NCI-H2081 treated with DMSO at 0.1 percent for 48 hours (cell line): ENCODE measurements around the gene MED27.
A peak's percentile ranks its signal among the peaks of the same experiment; 100 is the strongest.

ENCODE experiments used
- DNase-seq: peaks from one replicate; lab custom pipeline; 2025; lab: John Stamatoyannopoulos, UW

Gene MED27

GRCh38 chr9:131834721-131835120 is 244.9 kb downstream of the MED27 start:
- no peak for DNase-seq

DNA sequence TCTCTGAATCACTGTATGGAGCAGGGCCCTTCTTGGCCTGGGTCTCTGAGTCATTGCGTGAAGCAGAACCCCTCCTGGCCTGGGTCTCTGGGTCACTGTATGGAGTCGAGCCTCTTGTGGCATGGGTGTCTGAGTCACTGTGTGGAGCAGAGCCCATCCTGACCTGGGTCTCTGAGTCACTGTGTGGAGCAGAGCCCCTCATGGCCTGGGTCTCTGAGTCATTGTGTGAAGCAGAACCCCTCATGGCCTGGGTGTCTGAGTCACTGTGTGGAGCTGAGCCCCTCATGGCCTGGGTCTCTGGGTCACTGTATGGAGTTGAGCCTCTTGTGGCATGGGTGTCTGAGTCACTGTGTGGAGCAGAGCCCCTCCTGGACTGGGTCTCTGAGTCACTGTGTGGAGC is 245.8 kb downstream of the MED27 start:
- DNase-seq, result no peak

- no peak for DNase-seq
These were observed 246.6 kb downstream of the MED27 start for GRCh38 chr9:131833083-131833482.

GRCh38 chr9:131831380-131832165 is 248.1 kb downstream of the MED27 start:
- no peak for DNase-seq

- DNase-seq, result no peak
These were observed 251.8 kb downstream of the MED27 start for GRCh38 chr9:131827821-131828369.

DNA sequence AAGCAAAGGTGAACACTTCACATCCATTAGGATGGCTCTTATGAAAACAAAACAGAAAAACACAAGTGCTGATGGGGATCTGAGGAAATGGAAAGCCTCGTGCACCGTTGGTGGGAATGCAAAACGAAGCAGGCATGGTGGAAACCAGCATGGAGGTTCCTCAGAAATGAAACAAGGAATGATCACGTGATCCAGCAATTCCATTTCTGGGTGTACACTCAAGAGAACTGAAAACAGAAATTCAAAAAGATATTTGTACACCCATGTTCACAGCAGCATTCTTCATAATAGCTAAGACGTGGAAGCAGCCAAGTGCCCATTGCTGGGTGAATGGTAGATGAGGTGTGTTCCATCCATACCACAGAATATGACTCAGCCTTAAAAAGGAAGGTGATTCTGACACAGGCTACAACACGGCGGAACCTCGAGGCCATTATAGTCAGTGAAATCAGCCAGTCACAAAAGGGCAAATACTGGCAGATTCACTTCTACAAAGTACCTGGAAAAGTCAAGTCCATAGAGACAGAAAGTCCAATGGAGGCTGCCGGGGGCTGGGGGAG is 252.6 kb downstream of the MED27 start:
- DNase-seq, result no peak

- no peak for DNase-seq
These were observed 253.6 kb downstream of the MED27 start for GRCh38 chr9:131826053-131826452.

- DNase-seq, result no peak
These were observed 254.6 kb downstream of the MED27 start for GRCh38 chr9:131824953-131825495.

- DNase-seq, result no peak
These were observed 255.5 kb downstream of the MED27 start for GRCh38 chr9:131824155-131824594.

DNA sequence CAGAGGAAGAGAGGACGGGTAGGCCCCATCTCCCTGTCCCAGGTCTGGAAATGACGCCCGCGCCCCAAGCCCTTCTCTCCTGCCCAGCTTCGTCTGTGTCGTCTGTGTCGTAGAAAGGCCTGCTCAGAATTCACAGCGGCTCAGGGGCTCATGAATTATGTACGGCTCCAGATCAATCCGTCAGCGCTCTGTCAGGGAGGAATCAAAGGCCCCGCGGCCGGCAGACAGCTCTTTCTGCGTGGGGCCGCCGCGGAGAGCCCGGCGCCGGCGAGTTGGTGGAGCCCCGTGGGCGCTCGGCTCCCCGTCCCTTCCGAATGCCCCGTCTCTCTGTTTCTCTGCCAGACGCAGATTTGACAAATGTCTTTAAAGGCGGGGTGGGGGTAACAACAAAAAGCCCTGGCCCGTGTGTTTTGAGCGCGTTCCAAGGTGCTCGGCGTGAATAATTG is 255.9 kb downstream of the MED27 start:
- DNase-seq, result no peak

- no peak for DNase-seq
These were observed 261.6 kb downstream of the MED27 start for GRCh38 chr9:131818089-131818488.

DNA sequence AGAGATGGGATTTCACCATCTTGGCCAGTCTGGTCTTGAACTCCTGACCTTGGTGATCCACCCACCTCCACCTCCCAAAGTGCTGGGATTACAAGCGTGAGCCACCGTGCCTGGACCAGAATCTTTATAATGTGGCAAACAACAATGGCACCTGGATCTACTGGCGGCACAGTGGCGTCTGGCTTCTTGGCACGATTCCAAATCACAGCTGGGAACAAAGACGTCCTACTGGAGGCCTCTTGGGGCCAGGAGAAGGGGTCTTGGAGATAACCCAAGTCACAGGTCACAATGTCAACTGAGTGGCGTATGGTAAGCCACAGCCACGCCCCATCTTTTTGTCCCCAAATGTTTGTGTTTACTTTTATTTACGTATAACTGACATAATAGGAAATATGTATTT is 262.0 kb downstream of the MED27 start:
- DNase-seq, result peak; percentile 85

DNA sequence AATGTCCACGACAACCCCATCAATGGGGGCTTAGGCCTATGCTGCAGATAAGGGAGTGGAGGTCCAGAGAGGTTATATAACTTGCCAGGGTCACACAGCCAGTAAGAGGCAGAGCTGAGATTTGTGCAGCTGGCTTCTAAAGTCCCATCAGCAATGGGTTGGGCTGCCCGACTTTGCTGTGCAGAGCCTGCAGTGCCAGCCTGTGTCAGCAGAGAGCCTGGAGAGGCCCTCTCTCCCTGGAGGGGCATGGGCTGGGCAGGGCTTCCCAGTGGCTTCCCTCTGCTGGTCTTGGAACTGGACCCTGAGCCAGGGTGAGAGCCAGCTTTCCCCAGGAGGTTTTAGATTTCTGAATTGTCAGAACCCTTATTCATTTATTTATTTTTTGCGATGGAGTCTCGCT is 262.6 kb downstream of the MED27 start:
- DNase-seq, result no peak

DNA sequence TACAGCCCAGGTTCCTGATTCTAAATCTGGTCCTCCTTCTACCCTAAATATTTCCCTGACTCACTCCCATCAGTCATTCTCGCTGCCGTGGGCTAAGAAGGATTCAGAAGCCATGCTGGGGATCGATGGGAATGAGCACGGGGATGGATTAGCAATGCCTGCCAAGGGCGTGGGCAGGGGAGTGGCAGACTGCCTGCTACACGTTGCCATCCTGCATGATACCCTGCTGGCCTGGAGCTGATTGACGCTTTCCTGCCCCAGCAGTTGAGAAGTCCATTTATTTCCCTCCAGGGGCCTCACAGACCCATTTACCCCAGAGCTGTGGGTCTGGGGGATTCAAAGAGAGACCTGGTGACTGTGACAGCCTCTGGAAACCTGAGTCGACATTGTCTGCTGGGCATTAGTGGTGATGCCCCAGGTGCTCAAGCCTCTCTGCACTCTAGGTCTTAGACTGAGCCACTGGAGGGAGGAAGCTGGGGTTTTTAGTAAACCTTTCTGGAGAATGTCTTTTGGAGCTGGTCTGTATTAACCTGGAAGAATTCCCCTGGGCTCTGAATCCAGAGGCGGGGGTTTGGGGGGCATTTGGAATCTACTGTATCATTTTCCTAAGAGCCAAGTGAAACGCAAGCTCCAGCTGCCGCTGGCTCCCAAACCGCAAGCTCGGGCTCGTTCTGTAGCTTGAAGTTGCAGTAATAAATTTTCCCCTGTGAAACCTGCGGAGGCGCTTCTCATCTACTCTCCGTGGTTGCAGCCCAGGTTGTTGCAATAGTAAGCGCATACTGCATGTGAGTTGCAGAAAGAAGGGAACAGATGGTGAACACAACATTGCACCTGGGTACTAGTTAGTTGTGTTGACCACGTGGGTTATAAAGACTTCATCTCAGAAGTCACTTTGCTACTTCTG is 263.4 kb downstream of the MED27 start:
- DNase-seq, result no peak

DNA sequence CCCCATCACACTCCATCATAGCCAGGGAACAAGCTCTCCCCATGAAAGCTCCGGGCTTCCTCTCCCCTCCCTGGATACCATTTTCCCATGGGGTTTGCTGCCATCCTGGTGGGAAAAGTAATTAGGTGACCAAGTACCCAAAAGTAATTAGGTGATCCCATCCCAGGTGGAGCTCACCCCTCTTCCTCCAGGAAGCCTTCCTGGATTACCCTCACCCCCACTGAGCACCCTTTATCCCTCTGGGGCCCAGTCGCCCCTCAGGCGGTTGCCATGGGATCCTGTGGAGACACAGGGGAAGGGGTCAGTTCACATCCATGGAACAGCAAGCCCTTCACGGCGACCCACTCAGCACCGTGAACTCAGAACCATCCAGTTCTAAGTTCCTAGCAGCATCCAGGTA is 265.0 kb downstream of the MED27 start:
- DNase-seq, result no peak

DNA sequence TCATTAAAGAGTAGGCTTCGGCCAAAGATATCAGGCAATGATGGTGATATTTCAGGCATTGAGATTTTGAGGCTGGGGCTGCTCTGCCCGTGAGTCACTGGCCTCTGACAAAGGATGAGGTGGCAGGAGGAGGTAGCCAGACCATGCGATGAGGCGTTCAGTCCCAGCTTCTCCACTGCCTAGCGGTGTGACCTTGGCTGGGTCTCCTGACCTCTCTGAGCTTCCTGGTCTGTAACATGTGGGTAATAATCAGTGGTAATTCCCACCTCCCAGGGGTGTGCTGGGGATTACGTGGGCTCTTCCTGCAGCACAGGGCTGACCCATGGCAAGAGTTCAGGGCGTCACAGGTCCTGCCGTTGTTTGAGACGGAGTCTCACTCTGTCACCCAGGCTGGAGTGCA is 266.6 kb downstream of the MED27 start:
- DNase-seq, result no peak

GRCh38 chr9:131812116-131812790 is 267.4 kb downstream of the MED27 start:
- no peak for DNase-seq

DNA sequence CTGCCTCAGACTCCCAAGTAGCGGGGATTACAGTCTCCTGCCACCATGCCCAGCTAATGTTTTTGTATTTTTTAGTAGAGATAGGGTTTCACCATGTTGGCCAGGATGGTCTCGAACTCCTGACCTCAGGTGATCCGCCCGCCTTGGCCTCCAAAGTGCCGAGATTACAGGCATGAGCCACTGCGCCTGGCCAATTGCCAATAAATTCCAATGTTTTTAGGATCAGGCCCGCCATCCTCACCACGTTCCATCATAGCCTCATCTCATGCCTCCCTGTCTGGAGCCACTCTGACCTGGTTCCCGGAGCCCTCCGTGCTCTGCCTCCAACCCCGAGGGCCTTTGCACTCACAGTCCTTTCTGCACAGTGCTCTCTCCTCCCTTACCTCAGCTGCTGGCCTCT is 268.3 kb downstream of the MED27 start:
- no peak for DNase-seq

DNA sequence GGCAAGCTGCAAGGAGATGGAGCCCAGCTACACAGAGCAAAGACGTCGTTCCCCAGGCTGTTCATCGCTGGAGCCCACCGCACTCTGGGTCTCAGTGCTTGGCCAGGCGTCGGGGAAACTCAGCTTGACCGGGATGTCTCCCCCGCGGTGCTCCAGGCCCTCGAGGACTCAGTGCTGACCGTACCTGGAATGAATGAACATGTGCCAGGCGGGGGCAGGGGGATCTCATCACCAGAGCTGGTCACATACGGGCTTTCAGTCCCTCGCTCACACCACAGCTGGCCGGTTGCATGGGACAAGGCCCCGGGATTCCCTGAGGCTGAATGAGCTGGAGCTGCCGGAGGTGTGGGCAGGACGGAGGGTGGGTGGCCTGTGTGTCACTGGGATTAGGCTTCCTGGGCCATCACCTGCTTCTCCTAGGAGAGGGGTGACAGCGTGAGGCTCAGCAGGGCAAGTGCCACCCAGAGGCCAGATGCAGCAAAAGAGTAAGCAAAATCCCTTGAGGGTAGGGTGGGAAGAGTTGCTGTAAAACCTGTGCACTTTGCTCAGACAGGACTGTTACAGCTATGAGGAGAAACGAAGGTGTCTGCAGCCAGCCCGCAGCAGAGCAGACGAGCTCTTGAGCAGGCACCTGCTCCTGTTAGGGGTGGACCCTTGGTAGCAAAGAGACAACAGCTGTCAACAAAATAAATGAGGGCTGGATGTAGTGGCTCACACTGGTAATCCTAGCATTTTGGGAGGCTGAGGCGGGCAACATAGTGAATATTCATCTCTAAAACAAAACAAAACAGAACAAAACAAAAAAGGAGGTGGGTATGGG is 269.1 kb downstream of the MED27 start:
- DNase-seq, result no peak
